Measurements from ENCODE around the gene NAALADL2.
"Not testable (repeated sequence)": the region's sequence is repeated elsewhere in the genome, so short reads cannot be mapped to it uniquely, and the experiment has no call there.

The NAALADL2 gene

DNA sequence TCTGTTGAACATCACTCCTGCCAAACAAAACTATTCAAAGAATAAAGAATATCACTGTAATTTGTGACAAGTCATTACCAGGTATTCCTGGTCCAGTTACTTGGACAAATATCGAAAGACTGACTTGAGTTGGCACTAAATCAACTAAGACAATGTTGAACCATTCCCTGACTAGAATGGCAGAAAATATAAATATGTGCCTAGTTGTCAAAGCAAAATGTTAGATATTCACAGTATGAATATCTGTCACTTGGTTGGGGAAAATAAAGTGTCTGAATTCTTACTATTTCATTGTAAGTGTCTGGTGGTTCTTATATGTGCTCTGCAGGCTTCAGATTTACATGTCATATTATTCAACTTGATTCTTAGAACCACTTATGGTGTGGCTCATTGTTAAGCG lies 470.2 kb downstream of the NAALADL2 start:
- DNase-seq, result no peak

DNA sequence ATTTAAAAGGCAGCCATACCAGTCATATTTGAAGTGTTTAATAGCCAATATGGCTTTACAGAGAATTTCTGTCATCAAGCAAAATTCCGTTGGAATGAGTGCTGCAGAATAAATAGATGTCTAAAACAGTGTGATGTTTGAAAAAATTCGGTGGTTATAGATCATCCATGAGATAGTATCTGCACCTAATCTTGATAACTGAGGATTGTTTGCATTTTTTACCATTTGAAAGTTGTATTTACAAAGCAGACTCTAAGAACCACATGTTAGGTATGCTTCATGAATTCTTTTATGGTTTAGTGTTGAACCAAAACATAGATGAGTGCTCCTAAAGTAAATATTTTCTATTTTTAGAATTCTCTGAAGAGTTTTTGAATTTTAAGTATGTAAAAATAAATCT lies 476.1 kb downstream of the NAALADL2 start:
- DNase-seq, result peak; percentile 78

GRCh38 chr3:175336406-175337133 lies 477.4 kb downstream of the NAALADL2 start:
- no peak for DNase-seq

DNA sequence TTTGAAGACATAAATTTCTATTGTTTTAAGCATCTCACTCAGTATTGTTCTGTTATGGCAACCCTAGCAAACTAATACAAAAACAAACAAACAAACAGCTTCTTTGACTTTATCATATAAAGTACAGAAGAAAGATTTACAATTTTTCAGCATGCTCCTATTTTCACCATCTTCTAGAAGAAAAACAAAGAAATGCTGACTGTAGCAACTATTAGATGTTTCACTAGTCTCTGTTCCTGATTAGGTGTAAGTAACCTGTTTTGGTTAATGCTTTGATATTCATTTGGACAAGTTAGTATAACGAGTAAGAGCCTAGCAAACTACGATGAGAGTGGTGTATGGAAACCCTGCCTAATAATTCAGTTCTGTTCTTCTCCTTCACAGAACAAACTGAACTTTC lies 478.5 kb downstream of the NAALADL2 start:
- DNase-seq, result no peak

GRCh38 chr3:175338775-175339535 lies 479.8 kb downstream of the NAALADL2 start:
- no peak for DNase-seq

DNA sequence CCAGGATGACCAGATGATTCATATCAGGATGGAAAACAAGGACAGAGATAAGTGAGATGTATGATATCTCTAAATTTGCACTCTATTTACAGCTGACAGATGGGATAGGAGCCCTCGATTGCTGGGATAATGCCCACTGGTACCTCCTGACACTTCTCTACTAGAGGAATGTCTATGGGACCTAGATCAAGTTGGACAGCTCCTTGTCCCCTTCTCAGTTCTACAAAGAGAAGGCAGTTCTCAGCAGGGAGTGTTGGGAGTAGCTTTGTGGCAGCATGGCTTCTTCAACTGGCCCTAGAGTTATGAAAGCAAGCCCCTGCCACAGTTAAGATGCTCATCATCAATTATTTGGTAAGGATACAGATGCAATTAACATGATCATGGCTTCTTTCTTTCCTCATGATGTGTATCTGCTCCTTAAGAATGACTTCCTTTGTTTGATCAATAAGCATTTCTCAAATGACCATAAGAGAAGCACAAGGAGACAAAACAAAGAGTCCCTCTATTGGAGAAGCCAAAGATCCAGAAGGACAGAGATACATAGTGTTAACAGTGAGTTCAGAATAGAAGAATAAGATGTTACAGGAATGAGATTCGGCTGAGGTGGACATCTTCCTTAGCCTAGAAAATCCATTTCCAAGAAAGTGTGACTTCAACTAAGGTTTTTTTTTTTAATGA lies 481.3 kb downstream of the NAALADL2 start:
- no peak for DNase-seq

GRCh38 chr3:175342196-175342595 lies 483.1 kb downstream of the NAALADL2 start:
- no peak for DNase-seq

DNA sequence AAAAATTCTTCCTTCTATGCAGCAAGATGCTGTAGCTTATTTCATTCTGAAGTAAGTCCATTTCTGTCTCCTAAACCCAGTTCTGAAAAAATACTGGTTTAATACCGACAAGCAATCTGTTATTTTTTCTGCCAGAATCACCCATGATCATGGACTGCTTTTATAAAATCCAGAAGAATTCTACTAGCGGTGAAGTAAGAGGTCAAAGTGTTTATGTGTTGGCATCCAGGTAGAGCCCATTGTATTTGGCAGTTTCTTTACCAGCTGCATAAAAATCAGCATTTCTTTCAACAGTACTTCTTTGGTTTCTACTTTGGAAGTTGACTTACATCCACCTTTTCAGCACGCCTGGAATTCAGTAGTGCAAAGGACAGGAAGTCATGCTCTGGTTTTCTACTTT lies 484.8 kb downstream of the NAALADL2 start:
- DNase-seq, result no peak

GRCh38 chr3:175346573-175347356 lies 487.6 kb downstream of the NAALADL2 start:
- peak; percentile 69 for DNase-seq

GRCh38 chr3:175349168-175349567 lies 490.0 kb downstream of the NAALADL2 start:
- DNase-seq, result no peak

DNA sequence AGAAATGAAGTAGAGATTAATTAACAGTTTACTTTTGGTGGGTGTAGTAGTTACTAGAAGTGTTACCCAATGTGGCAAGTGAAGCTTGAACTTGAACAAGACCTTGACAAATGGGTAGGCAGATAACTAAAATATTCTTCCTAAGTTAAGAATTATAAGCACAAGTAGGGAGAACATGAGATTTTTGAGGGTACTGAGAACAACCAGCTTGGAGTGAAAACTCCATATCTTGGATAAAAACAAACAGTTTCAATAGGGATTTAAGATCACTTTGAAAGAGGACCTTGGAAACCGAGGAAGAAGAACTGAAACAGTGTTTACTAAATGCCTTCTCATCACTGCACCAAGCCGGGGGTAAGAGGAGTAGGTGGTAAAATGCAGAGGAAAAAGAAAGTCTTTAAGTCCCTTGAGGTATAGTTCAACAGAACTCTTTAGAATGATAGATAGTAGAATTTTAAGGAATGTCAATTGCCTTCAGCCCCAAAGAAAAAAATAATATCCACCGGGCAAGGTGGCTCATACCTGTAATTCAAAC lies 496.7 kb downstream of the NAALADL2 start:
- DNase-seq, result no peak

- no peak for DNase-seq
Observed at GRCh38 chr3:175356899-175357324, 497.8 kb downstream of the NAALADL2 start.

GRCh38 chr3:175357758-175358157 lies 498.6 kb downstream of the NAALADL2 start:
- DNase-seq, result no peak

DNA sequence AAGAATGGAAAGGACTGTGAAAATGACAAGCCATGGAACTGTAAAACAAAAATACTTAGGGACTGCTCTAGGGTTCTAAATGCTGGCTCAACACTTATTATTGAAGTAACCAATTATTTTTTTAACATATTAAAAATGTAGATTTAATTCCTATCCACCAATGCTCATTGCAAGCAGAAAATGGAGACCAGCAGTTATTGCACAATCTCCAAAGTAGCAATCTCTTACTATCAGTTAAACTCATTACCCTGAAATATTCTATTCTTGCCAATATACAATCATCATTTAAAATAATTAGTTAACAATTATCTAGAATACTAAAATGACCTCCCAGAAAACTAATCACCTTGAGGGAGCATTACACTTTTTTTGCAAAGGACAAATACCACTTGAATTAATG lies 499.8 kb downstream of the NAALADL2 start:
- no peak for DNase-seq

DNA sequence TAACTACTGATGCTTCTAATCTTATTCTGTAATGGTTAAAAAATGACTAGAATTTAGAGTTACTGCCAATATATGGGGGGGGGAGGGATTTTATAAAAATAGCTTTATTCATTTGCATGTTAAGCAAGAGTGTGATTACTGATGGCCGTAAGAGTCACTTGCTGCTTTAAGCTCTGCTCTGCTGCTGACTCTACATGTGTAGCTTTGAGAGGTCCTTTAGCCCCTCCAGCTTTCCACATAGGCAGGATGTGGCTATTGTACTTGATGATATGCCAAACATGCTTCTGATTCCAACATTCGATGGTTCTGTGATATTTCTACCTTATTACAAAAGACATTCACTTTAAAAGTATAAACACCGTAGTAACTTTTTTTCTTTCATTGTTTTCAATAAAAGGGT lies 511.3 kb downstream of the NAALADL2 start:
- not testable (repeated sequence) for DNase-seq

DNA sequence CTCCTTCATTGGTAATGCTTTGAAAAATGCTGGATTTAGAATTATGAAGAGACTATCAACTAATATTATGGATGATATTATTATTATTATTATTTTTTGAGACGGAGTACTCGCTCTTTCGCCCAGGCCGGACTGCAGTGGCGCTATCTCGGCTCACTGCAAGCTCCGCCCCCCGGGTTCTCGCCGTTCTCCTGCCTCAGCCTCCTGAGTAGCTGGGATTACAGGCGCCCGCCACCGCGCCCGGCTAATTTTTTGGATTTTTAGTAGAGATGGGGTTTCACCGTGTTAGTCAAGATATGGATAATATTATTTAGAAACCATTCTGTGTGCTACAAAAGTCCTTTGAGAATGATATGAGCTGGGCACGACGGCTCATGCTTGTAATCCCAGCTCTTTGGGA lies 512.1 kb downstream of the NAALADL2 start:
- not testable (repeated sequence) for DNase-seq

GRCh38 chr3:175374705-175375104 lies 515.6 kb downstream of the NAALADL2 start:
- DNase-seq, result no peak

- no peak for DNase-seq
Observed at GRCh38 chr3:175378348-175378747, 519.2 kb downstream of the NAALADL2 start.

DNA sequence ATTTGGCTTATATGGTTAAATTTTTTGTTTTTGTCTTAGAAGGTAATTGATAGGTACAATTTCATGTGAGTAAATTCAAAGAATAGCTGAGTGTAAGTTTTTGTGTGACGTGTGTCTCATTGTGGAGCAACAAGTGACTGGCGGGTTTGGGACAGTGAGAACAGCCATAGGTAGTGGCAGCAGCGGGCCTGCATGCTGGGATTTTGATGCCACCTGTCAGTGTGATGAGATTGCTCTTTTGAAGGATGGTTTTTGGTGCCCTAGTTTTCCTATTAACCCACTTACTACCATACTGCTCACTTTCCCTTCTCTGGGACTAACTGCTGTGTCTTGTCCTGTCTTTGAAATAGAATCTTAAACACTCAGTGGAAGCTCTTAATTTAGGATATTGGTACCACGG lies 522.6 kb downstream of the NAALADL2 start:
- DNase-seq, result no peak

GRCh38 chr3:175383371-175383770 lies 524.2 kb downstream of the NAALADL2 start:
- no peak for DNase-seq

- no peak for DNase-seq
Observed at GRCh38 chr3:175383813-175384212, 524.7 kb downstream of the NAALADL2 start.

- no peak for DNase-seq
Observed at GRCh38 chr3:175384569-175384968, 525.4 kb downstream of the NAALADL2 start.

GRCh38 chr3:175386630-175387029 lies 527.5 kb downstream of the NAALADL2 start:
- no peak for DNase-seq
